HCT116 (cell line): Measurements from ENCODE around the gene EGFL7. TPM values are rescaled to one million over a fixed set of nuclear protein-coding genes. Genes with fewer than 3 reads are reported as not detected.

ENCODE experiments used
- ATAC-seq: fragments of 200-7000 bp; cut with Tn5 transposase; 2 replicates; pipeline ENCODE4 v1.9.1; 2020; ENCODE audit warnings: mild to moderate bottlenecking, moderate library complexity
- BruUV-seq: library from RNA; stranded (reverse); fragments of 400-500 nt; replicated peaks from 2 replicates; lab custom pipeline; 2021; lab: Mats Ljungman, UMichigan
- CTCF ChIA-PET: fragments of 300-600 bp; sonication (Branson Sonifier 250); formaldehyde crosslinking; loops from one replicate; lab custom pipeline; 2021; ENCODE audit warnings: antibody characterized with exemption; lab: Charles Lee
- POLR2A ChIA-PET: fragments of 300-600, 350-600 bp; sonication (Branson Sonifier 250); formaldehyde crosslinking; loops from one replicate; lab custom pipeline; 2021; ENCODE audit warnings: antibody characterized with exemption; lab: Charles Lee
- RAD21 ChIA-PET, 2 experiments: fragments of 300-600 bp; sonication (Branson Sonifier 250); formaldehyde crosslinking; loops; one replicate each; lab custom pipeline; 2023; ENCODE audit warnings: low total read pairs in 2 of 2; ENCODE audit not compliant: uncharacterized antibody in 2 of 2, unreplicated experiment in 2 of 2, low non-redundant PET in 1 of 2; lab: Charles Lee
- DNase-seq: peaks from one replicate; pipeline ENCODE4 v3.0.0-alpha.2; 2010; ENCODE audit warnings: low read depth, low spot score
- H2AFZ ChIP-seq: fragments of 200-600 bp; shearing (Covaris generic), sonication (generic); 2 replicates; pipeline ENCODE4 v1.6.1; 2017; ENCODE audit warnings: low read depth, mixed run types, mixed read lengths, antibody characterized with exemption, low read length; ENCODE audit not compliant: poor library complexity, severe bottlenecking
- H3K27ac ChIP-seq: 2 replicates; pipeline ENCODE4 v1.5.1; 2012; ENCODE audit warnings: low read depth, low read length
- H3K27me3 ChIP-seq: fragments of 200-600 bp; sonication (generic); 2 replicates; pipeline ENCODE4 v1.6.1; 2016; ENCODE audit warnings: mixed run types, low read length, mixed read lengths; ENCODE audit not compliant: insufficient read depth
- H3K36me3 ChIP-seq, 2 experiments: fragments of 200-500 bp in 1 of 2; fragments of 200-600 bp in 1 of 2; sonication (Bioruptor generic) in 1 of 2; sonication (generic) in 1 of 2; 2 replicates each; pipeline versions ENCODE4 v1.5.1 to v1.6.1; 2014 to 2016; ENCODE audit warnings: low read length in 2 of 2, inconsistent platforms in 1 of 2, mixed read lengths in 1 of 2, mixed run types in 1 of 2; ENCODE audit not compliant: insufficient read depth in 2 of 2, control insufficient read depth in 1 of 2
- H3K4me1 ChIP-seq, 2 experiments: fragments of 200-600 bp in 1 of 2; sonication (generic) in 1 of 2; 2 replicates each; pipeline versions ENCODE4 v1.5.1 to v1.6.1; 2012 to 2017; ENCODE audit warnings: low read length in 2 of 2, inconsistent platforms in 1 of 2, mild to moderate bottlenecking in 1 of 2, mixed read lengths in 1 of 2, mixed run types in 1 of 2, moderate library complexity in 1 of 2; ENCODE audit not compliant: insufficient read depth in 2 of 2, control insufficient read depth in 1 of 2
- H3K4me2 ChIP-seq: fragments of 200-600 bp; sonication (generic); 2 replicates; pipeline ENCODE4 v1.6.1; 2017; ENCODE audit warnings: mixed run types, low read length, mixed read lengths
- H3K4me3 ChIP-seq, 2 experiments: fragments of 200-600 bp in 1 of 2; sonication (generic) in 1 of 2; replicated peaks in 1 of 2; 2 replicates each; pipeline ENCODE4 v1.5.1; 2011 to 2016; ENCODE audit warnings: low read length in 2 of 2, control low read depth in 1 of 2, low read depth in 1 of 2, mild to moderate bottlenecking in 1 of 2, mixed read lengths in 1 of 2, mixed run types in 1 of 2
- H3K79me2 ChIP-seq: fragments of 200-600 bp; sonication (generic); 2 replicates; pipeline ENCODE4 v1.6.1; 2017; ENCODE audit warnings: mild to moderate bottlenecking, mixed run types, low read length, moderate library complexity, mixed read lengths; ENCODE audit not compliant: insufficient read depth
- H3K9ac ChIP-seq: fragments of 200-600 bp; sonication (generic); 2 replicates; pipeline ENCODE4 v1.6.1; 2016; ENCODE audit warnings: low read length, mixed read lengths
- H3K9me2 ChIP-seq: fragments of 200-600 bp; sonication (generic), shearing (Covaris generic); 2 replicates; pipeline ENCODE4 v1.6.1; 2017; ENCODE audit warnings: mixed run types, mild to moderate bottlenecking, moderate library complexity; ENCODE audit not compliant: insufficient read depth
- H3K9me3 ChIP-seq, 2 experiments: fragments of 200-500 bp in 1 of 2; fragments of 200-600 bp in 1 of 2; sonication (Bioruptor generic) in 1 of 2; sonication (generic) in 1 of 2; 2 replicates each; pipeline ENCODE4 v1.6.1; 2014 to 2017; ENCODE audit warnings: low read length in 2 of 2, mixed read lengths in 2 of 2, inconsistent platforms in 1 of 2, low read depth in 1 of 2, mild to moderate bottlenecking in 1 of 2, mixed run types in 1 of 2, moderate library complexity in 1 of 2; ENCODE audit not compliant: control insufficient read depth in 1 of 2, insufficient read depth in 1 of 2
- H4K20me1 ChIP-seq: fragments of 200-600 bp; sonication (generic), shearing (Covaris generic); 2 replicates; pipeline ENCODE4 v1.6.1; 2017; ENCODE audit warnings: mixed run types, mild to moderate bottlenecking, moderate library complexity; ENCODE audit not compliant: insufficient read depth
- CBX3 ChIP-seq: IDR thresholded peaks from 2 replicates; pipeline ENCODE4 v1.6.1; 2012; ENCODE audit warnings: low read depth
- CEBPB ChIP-seq: IDR thresholded peaks from 2 replicates; pipeline ENCODE4 v1.6.1; 2012; ENCODE audit warnings: low read depth
- FOSL1 ChIP-seq: IDR thresholded peaks from 2 replicates; pipeline ENCODE4 v1.6.1; 2012; ENCODE audit warnings: low read depth
- JUND ChIP-seq: IDR thresholded peaks from 2 replicates; pipeline ENCODE4 v1.6.1; 2012
- POLR2A ChIP-seq: IDR thresholded peaks from 2 replicates; pipeline ENCODE4 v1.7.0; 2011; ENCODE audit warnings: borderline replicate concordance; ENCODE audit not compliant: insufficient read depth, insufficient read length; ENCODE audit errors: extremely low read depth
- REST ChIP-seq: IDR thresholded peaks from 2 replicates; pipeline ENCODE4 v1.6.1; 2012; ENCODE audit warnings: low read depth
- SIN3A ChIP-seq: IDR thresholded peaks from 2 replicates; pipeline ENCODE4 v1.6.1; 2012; ENCODE audit warnings: low read depth
- YY1 ChIP-seq: IDR thresholded peaks from 2 replicates; pipeline ENCODE4 v1.6.1; 2011; ENCODE audit warnings: low read length, low read depth, moderate library complexity, mild to moderate bottlenecking; ENCODE audit not compliant: insufficient replicate concordance; ENCODE audit errors: extremely low read depth
- ZFX ChIP-seq: fragments of 450-650 bp; IDR thresholded peaks from 2 replicates; pipeline ENCODE4 v1.6.1; 2017
- ZNF274 ChIP-seq: fragments of 200-500 bp; sonication (Bioruptor generic); IDR thresholded peaks from 2 replicates; pipeline ENCODE4 v1.6.1; 2014; ENCODE audit warnings: mild to moderate bottlenecking, low read depth, low read length, inconsistent platforms
- intact Hi-C: fragments of 100-400 bp; cut with micrococcal nuclease; formaldehyde crosslinking; loops from 2 replicates; pipeline ENCODE4 v1.10.0; 2022
- total RNA-seq: library from RNA; stranded (reverse); gene quantifications from one replicate; pipeline ENCODE4 v1.2.1, GENCODE V29; 2021; ENCODE audit not compliant: unreplicated experiment
- TF ChIP-seq, protein P1 (sequence below), 3 experiments: fragments of 200-600 bp in 1 of 3; sonication (generic) in 1 of 3; IDR thresholded peaks in 2 of 3; conservative IDR thresholded peaks in 1 of 3; 2 replicates each; pipeline ENCODE4 v1.5.1; 2012 to 2017; ENCODE audit warnings: low read depth in 2 of 3, low read length in 2 of 3, antibody characterized with exemption in 1 of 3, borderline replicate concordance in 1 of 3, control low read depth in 1 of 3, mild to moderate bottlenecking in 1 of 3, mixed read lengths in 1 of 3, mixed run types in 1 of 3, moderate library complexity in 1 of 3; ENCODE audit not compliant: insufficient read depth in 1 of 3
- TF ChIP-seq, protein P2 (sequence below): IDR thresholded peaks from 2 replicates; pipeline ENCODE4 v1.6.1; 2012

Gene EGFL7
- total RNA-seq, 1 experiment from 2014 or later = 82.0 TPM

DNA sequence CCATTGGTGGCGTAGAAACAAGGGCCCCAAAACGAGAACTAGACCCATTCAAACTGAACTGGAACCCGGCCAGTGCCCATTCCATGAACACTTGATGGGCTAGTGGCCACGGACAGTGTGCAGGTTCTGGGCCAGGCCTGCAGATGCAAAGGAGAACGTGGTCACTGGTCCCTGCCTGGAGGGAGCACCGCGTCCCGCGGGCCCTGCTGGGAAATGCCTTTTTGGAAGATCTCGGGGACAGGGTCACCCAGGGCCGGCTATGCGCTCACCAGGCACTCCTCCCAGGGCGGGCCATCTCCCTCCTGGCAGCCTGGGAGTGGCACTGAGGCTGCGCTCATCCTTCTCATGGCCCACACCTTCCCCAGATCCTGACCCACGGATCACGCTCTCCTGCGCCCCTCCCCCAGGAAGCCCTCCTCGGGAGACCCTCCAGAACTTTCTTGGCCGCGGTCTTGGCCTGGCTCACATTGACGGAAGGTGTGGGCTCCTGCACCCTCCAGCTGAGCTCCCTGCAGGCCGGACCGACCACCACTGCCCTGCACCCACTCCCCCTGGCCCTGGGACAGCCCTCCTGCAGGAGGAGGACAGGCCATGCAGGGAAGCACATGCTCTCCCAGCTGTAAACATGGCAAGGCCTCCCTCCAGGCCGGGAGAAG, 46.9 kb downstream of the EGFL7 start:
- Histone ChIP-seq H4K20me1 (no peaks in the 10 kb centered on the region), H3K4me3 (no peak overlapping the region), H3K79me2 (no peaks in the 10 kb centered on the region; the same call in 1 of the 2 replicates), H3K4me1 (peaks cover 15 to 40% of the 10 kb centered on the region in 2 experiments), H3K9me2 (no peaks in the 10 kb centered on the region), H3K27ac (no peak overlapping the region), H2AFZ (no peak overlapping the region), H3K9me3 (no peaks in the 10 kb centered on the region), H3K36me3 (no peaks in the 10 kb centered on the region), H3K9ac (no peak overlapping the region), H3K27me3 (no peaks in the 10 kb centered on the region), H3K4me2 (no peak overlapping the region)
- TF ChIP-seq REST (no peak), CEBPB (no peak), SIN3A (no peak), ZNF274 (no peak), FOSL1 (no peak), JUND (no peak), POLR2A (no peak), ZFX (no peak), CBX3 (no peak), YY1 (no peak)
- TF ChIP-seq, protein P1, sequence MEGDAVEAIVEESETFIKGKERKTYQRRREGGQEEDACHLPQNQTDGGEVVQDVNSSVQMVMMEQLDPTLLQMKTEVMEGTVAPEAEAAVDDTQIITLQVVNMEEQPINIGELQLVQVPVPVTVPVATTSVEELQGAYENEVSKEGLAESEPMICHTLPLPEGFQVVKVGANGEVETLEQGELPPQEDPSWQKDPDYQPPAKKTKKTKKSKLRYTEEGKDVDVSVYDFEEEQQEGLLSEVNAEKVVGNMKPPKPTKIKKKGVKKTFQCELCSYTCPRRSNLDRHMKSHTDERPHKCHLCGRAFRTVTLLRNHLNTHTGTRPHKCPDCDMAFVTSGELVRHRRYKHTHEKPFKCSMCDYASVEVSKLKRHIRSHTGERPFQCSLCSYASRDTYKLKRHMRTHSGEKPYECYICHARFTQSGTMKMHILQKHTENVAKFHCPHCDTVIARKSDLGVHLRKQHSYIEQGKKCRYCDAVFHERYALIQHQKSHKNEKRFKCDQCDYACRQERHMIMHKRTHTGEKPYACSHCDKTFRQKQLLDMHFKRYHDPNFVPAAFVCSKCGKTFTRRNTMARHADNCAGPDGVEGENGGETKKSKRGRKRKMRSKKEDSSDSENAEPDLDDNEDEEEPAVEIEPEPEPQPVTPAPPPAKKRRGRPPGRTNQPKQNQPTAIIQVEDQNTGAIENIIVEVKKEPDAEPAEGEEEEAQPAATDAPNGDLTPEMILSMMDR (IDR thresholded peaks at IDR 0.05 in 2 of 3, conservative IDR thresholded peaks at IDR 0.05 in 1 of 3; ENCODE audit: borderline replicate concordance in 1 of 3, insufficient read depth in 1 of 3, low read depth in 2 of 3, low read length in 2 of 3) = no peak
- TF ChIP-seq, protein P2, sequence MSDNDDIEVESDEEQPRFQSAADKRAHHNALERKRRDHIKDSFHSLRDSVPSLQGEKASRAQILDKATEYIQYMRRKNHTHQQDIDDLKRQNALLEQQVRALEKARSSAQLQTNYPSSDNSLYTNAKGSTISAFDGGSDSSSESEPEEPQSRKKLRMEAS = no peak
- POLR2A ChIA-PET = no interaction called here
- ATAC-seq (no peak), DNase-seq (no peak)
- no TSS peak for BruUV-seq
- intact Hi-C loops = no loop called here
- RAD21 ChIA-PET = no interaction called here
- CTCF ChIA-PET = no interaction called here
